ENCODE results near the gene HDAC5.

Gene HDAC5

GRCh38 chr17:44086364-44087311 is 36.8 kb downstream of the HDAC5 start:
- peak; percentile 87 for DNase-seq

DNA sequence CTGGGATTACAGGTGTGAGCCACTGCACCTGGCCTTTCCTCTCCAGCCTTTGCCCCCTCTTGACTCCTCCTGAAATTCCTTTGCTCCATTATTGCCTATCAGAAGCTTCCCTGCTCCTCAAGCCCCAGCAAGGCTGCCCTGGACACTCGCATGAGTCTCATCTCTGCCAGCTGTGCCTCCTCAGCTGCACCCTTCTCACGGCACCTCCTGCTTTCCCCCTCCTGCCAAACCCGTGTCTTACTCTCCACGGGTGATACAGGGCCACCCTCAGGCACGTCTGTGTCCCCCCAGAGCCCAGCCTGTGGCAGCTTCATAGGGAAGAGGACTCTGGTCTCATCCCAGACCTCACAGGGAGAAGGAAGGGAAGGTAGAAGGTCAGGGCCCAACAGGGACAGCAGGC is 37.5 kb downstream of the HDAC5 start:
- DNase-seq = no peak

GRCh38 chr17:44084921-44085320 is 38.5 kb downstream of the HDAC5 start:
- no peak for DNase-seq

DNA sequence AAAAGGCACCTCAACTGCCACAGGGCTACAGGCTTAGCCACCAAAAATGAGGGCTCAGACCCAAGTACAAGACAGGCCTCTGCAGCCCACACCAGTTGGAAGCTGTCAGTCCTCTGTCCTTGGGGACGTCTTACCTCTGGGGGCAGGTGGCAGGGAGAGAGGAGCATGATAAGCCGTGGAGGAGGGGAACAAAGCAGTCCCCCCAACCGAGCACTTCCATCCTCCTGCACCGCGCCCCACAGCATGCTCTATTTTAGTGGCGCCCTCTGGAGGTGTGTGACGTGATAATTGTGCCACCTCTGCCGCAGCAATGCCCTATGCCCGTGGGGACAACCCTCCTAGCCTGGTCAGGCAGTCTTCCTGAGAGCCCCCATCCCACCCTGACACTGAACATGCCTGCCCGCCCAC is 39.3 kb downstream of the HDAC5 start:
- no peak for DNase-seq

DNA sequence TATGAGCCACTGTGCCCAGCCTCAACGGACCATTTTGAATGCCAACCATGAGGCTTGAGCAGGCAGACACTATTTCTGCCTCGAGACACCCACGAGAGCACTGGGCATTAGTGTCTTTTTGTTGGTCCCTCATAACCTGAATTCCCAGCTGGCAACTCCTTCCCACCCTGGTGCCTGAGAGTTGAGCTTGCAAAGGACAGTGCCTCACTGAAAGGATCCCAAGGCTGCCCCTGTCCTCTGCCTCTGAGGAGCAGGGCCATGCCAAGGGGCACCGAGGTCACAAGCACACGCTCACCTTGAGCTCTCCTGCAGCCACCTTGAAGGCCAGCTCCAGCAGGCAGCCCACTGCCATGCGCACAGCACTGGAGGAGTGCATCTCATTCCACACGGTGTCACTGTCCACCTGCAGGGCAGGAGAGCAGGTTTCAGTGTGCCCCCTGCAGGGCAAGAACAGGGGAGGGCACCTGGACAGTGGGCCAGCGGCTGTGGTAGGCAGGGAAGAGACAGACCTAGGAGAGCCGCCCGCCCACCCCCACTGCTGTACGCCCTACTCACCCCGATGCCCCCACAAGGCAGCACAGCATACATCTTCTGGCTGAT is 40.1 kb downstream of the HDAC5 start:
- no peak for DNase-seq

DNA sequence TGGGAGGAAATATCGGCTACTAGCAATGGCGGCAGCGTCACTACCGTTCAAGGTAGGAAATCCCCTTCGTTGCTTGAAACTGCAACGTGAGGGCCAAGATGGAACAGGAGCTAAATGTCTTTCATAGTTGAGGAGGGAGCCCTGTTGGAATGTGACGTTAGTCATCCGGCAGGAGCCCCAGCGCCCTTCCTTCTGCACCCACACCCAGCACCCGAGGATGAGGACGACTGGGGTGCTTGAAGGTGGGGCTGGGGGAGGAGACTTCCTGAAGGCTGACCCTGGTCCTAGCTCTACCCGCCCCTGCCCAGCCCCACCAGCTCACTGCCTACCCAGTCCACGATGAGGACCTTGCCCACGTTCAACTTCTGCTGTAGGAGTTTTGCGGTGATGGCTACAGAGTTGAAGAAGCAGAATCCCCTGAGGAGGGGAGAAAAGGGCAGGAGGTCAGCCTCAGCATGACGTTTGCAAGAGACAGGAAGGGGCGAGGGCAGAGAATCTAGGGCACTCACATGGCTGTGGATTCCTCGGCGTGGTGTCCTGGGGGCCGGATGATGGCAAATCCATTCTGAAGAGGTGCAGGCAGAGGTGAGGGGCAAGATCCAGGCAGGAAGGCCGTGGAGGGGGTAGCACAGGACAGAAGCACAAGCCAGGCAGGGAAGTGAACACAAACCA is 41.0 kb downstream of the HDAC5 start:
- no peak for DNase-seq

GRCh38 chr17:44081681-44082080 is 41.8 kb downstream of the HDAC5 start:
- DNase-seq = no peak

- DNase-seq = no peak
Measured at GRCh38 chr17:44079877-44080821, 43.3 kb downstream of the HDAC5 start.

- DNase-seq = no peak
Measured at GRCh38 chr17:44078412-44078811, 45.0 kb downstream of the HDAC5 start.

DNA sequence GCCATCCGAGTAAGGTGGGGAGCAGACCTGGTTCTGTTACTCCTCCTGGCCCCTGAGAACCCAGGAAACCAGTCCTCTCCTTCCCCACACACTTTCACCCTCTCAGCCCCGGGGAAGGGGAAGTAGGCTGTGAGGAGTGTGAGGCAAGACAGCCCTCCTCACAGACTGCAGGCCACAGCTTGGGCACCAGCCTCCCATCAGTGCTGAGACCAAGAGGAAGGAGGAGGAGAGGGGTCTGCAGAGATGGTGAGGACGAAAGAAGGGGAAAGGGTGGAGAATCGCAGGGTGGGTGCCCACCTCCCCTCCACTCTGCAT is 45.9 kb downstream of the HDAC5 start:
- no peak for DNase-seq

- DNase-seq = no peak
Measured at GRCh38 chr17:44076716-44077594, 46.5 kb downstream of the HDAC5 start.

GRCh38 chr17:44075598-44076293 is 47.7 kb downstream of the HDAC5 start:
- DNase-seq = no peak

DNA sequence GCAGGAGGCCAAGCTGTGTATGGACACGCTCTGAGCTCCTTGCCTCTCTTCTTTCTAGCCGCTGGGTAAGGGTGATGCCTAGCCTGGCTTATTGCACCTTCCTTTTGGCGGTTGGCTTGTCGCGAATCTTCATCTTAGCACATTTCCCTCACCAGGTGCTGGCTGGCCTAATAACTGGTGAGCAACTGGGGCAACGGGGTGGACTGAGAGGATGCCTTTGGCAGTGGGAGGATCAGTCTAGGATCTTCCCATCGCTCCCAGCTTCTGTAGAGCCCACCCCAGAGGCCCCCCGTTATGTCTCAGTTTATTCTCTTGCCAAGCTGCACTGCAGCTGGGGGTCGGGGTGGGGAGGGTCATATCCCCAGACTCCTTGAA is 48.5 kb downstream of the HDAC5 start:
- DNase-seq = no peak

DNA sequence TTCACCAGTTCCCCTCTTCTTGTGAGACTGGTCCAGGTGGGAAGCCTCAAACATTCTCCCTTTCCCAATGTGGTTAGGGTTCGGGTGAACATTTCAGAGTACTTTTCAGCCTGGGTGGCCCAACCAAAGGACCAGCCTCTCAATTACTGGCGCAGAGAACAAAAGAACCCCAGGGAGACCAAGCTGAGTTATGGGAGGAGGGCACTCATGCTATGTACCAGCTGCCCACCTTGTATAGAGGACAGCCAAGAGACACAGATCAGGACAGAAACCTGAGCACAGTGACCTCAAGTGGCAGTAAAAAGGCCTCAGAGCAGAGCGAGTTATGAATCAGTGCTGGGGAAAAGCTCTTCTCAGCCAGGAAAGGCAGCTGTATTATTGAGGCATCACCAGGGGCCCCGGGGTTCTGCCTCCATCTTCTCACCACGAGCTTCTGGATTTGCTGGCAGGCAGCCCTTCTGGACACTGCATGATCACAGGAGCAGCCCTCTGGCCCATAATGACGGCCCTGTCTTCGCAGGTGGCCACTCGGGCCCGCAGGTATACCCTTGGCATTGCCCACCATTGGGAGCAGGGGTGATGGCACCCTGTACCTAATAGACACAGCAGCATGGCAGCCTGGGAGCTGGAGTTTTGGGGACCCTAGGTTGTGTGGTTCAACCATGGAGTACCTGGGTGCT is 49.1 kb downstream of the HDAC5 start:
- DNase-seq = no peak

DNA sequence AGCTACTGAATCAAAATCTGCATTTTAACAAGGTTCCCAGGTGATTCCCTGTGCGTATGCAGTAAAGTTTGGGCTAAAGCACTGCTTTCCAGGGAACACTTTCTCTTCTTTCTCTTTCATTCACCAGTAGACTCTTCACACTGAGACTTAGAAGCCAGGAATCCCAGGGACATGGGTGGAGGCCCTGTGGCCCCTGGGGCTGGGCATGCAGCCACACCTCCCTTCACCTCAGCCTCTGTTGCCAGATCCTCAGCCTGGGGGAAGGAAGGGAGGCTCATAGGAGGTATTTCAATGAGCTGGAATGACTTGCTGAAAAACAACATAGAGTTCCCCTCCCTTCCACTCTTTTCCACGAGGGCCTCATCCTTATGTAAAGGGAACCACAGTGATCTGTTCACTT is 51.7 kb downstream of the HDAC5 start:
- DNase-seq = no peak

- no peak for DNase-seq
Measured at GRCh38 chr17:44071198-44071520, 52.3 kb downstream of the HDAC5 start.

- peak; percentile 90 for DNase-seq
Measured at GRCh38 chr17:44070455-44071197, 52.8 kb downstream of the HDAC5 start, which contains the start of gene G6PC3. Gene G6PC3, plus strand, starts transcription at chr17:44070735. Its CDS starts 231 bp downstream, at chr17:44070966.

GRCh38 chr17:44069974-44070454 is 53.4 kb downstream of the HDAC5 start:
- DNase-seq = no peak

DNA sequence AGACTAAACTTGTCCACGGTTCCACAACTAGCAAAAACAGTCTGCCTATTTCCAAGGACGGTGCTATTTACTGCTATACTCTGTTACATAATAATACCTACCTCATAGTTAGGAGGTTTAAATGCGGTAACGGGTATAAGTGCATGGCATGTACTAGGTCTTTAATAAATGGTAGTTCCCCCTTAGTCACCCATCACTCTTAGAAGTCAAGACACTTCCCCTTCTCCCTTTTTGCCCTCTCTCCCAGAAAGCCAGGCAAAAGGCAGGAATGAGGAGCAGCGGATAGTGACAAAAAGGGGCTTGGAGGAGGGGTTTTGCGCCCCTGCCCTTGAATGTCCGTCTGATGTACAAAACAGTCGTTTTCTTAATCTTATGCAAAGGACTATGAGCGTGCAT is 55.9 kb downstream of the HDAC5 start:
- DNase-seq = no peak
